GM12878 (cell line): Measurements from ENCODE around the gene SDR9C7. TPM values are rescaled to one million over a fixed set of nuclear protein-coding genes. Genes with fewer than 3 reads are reported as not detected.

Source experiments
- ATAC-seq: fragments of 200-7000 bp; cut with Tn5 transposase; 3 replicates; pipeline ENCODE4 v1.9.1; 2020; ENCODE audit warnings: mild to moderate bottlenecking, moderate library complexity
- BruUV-seq: library from RNA; stranded (reverse); fragments of 400-500 nt; replicated peaks from 2 replicates; lab custom pipeline; 2021; lab: Mats Ljungman, UMichigan
- CTCF ChIA-PET: fragments of 300-600 bp; sonication (Branson Sonifier 250); formaldehyde crosslinking; extraction: SDS; loops from one replicate; lab custom pipeline; 2021; ENCODE audit warnings: inconsistent platforms; lab: Yijun Ruan, JAX
- POLR2A ChIA-PET: fragments of 350-600 bp; formaldehyde crosslinking; extraction: SDS; loops from one replicate; lab custom pipeline; 2021; ENCODE audit warnings: inconsistent platforms; lab: Charles Lee
- RAD21 ChIA-PET: fragments of 300-600 bp; sonication (Branson Sonifier 250); formaldehyde crosslinking; loops from one replicate; lab custom pipeline; 2023; ENCODE audit warnings: antibody characterized with exemption; ENCODE audit not compliant: unreplicated experiment; lab: Charles Lee
- SMC1A ChIA-PET: fragments of 300-600 bp; sonication (Branson Sonifier 250); formaldehyde crosslinking; loops from one replicate; lab custom pipeline; 2023; ENCODE audit not compliant: unreplicated experiment, uncharacterized antibody; lab: Charles Lee
- DNase-seq: peaks from one replicate; pipeline ENCODE4 v3.0.0-alpha.2; 2011; ENCODE audit warnings: low read depth, low spot score
- FAIRE-seq: peaks from 3 replicates; lab custom pipeline; 2011; peaks lifted over from hg19 to GRCh38; lab: Jason Lieb, UNC
- H2AFZ ChIP-seq: 2 replicates; pipeline ENCODE4 v1.6.0; 2011; ENCODE audit warnings: low read depth, low read length, control low read depth; ENCODE audit not compliant: control insufficient read depth
- H3K27ac ChIP-seq: 2 replicates; pipeline ENCODE4 v1.5.1; 2011; ENCODE audit warnings: control low read depth; ENCODE audit not compliant: control insufficient read depth, insufficient read depth
- H3K27me3 ChIP-seq, 2 experiments: replicated peaks in 1 of 2; 2 replicates each; pipeline versions ENCODE4 v1.6.0 to v1.6.1; 2011; ENCODE audit warnings: low read length in 1 of 2; ENCODE audit not compliant: control insufficient read depth in 2 of 2, insufficient read depth in 2 of 2
- H3K36me3 ChIP-seq, 2 experiments: 2 replicates each; pipeline ENCODE4 v1.5.1; 2011; ENCODE audit warnings: low read length in 1 of 2; ENCODE audit not compliant: control insufficient read depth in 2 of 2, insufficient read depth in 2 of 2
- H3K4me1 ChIP-seq: 2 replicates; pipeline ENCODE4 v1.6.1; 2011; ENCODE audit warnings: mild to moderate bottlenecking, low read length, moderate library complexity, mixed read lengths; ENCODE audit not compliant: control insufficient read depth, insufficient read depth
- H3K4me2 ChIP-seq: 2 replicates; pipeline ENCODE4 v1.6.0; 2011; ENCODE audit warnings: control low read depth; ENCODE audit not compliant: control insufficient read depth, insufficient read depth
- H3K4me3 ChIP-seq: fragments of 200-600 bp; sonication (generic); 2 replicates; pipeline ENCODE4 v1.5.1; 2016
- H3K79me2 ChIP-seq: 2 replicates; pipeline ENCODE4 v1.6.0; 2011; ENCODE audit warnings: low read length; ENCODE audit not compliant: control insufficient read depth, insufficient read depth
- H3K9ac ChIP-seq: 2 replicates; pipeline ENCODE4 v1.8.0; 2011; ENCODE audit warnings: low read length, control low read depth, mixed read lengths; ENCODE audit not compliant: control insufficient read depth, insufficient read depth
- H3K9me3 ChIP-seq: replicated peaks from 3 replicates; pipeline ENCODE4 v1.5.1; 2011; ENCODE audit warnings: mild to moderate bottlenecking, low read length; ENCODE audit not compliant: control insufficient read depth, insufficient read depth
- H4K20me1 ChIP-seq: 2 replicates; pipeline ENCODE4 v1.6.0; 2011; ENCODE audit not compliant: control insufficient read depth, insufficient read depth
- HCFC1 ChIP-seq: fragments of 150-350 bp; IDR thresholded peaks from 2 replicates; pipeline ENCODE4 v1.6.1; 2014; ENCODE audit warnings: low read length
- NFYA ChIP-seq: IDR thresholded peaks from 2 replicates; pipeline ENCODE4 v1.6.1; 2011; ENCODE audit warnings: low read depth, mild to moderate bottlenecking, low read length, improper control_type of control experiment, borderline replicate concordance
- NKRF ChIP-seq: fragments of 450-650 bp; conservative IDR thresholded peaks from 2 replicates; pipeline ENCODE4 v1.6.1; 2017; ENCODE audit warnings: mild to moderate bottlenecking, moderate library complexity
- NR2F1 ChIP-seq: fragments of 450-650 bp; conservative IDR thresholded peaks from 2 replicates; pipeline ENCODE4 v1.6.1; 2017; ENCODE audit warnings: mild to moderate bottlenecking
- PBX3 ChIP-seq: IDR thresholded peaks from 2 replicates; pipeline ENCODE4 v1.6.1; 2011; ENCODE audit warnings: mild to moderate bottlenecking, low read depth, low read length, moderate library complexity; ENCODE audit not compliant: insufficient replicate concordance
- RB1 ChIP-seq: fragments of 450-650 bp; formaldehyde crosslinking; IDR thresholded peaks from 2 replicates; pipeline ENCODE4 v1.6.1; 2017; ENCODE audit warnings: mild to moderate bottlenecking, borderline replicate concordance
- SKIL ChIP-seq: fragments of 450-650 bp; IDR thresholded peaks from 2 replicates; pipeline ENCODE4 v1.6.1; 2017; ENCODE audit warnings: mild to moderate bottlenecking, low read depth, inconsistent platforms; ENCODE audit not compliant: poor library complexity, severe bottlenecking
- SMAD5 ChIP-seq: IDR thresholded peaks from 2 replicates; pipeline ENCODE4 v1.6.1; 2016; ENCODE audit warnings: antibody characterized with exemption, low read depth
- SMARCA5 ChIP-seq: fragments of 450-650 bp; IDR thresholded peaks from 2 replicates; pipeline ENCODE4 v1.6.1; 2017; ENCODE audit warnings: mild to moderate bottlenecking
- WRNIP1 ChIP-seq: IDR thresholded peaks from 2 replicates; pipeline ENCODE4 v1.6.1; 2011; ENCODE audit warnings: low read depth, low read length, improper control_type of control experiment, borderline replicate concordance
- ZNF622 ChIP-seq: fragments of 450-650 bp; IDR thresholded peaks from 2 replicates; pipeline ENCODE4 v1.6.1; 2017; ENCODE audit warnings: mild to moderate bottlenecking, inconsistent platforms
- WGBS: methylation state at CpG from one replicate; pipeline ENCODE4 v1.1.6; 2016; ENCODE audit warnings: low lambda C conversion rate; ENCODE audit not compliant: insufficient replicate concordance, insufficient coverage; ENCODE audit errors: missing lambda C conversion rate; 5-methylcytosine and 5-hydroxymethylcytosine counted together
- in situ Hi-C: fragments of 300-500 bp; cut with MboI; formaldehyde crosslinking; loops from 9 replicates; pipeline ENCODE4 v1.14.3; 2018; ENCODE audit warnings: mixed read lengths
- intact Hi-C: fragments of 100-400 bp; cut with micrococcal nuclease; formaldehyde crosslinking; loops from one replicate; pipeline ENCODE4 v1.14.2; 2022; ENCODE audit not compliant: unreplicated experiment
- polyA plus RNA-seq, 11 experiments: library from polyadenylated mRNA; depleted of rRNA in 4 of 11; unstranded in 6 of 11; stranded (reverse) in 5 of 11; fragments of >200 nt; fragmentation: Nextera tagmentation in 4 of 11; fragmentation: Illumina TruSeq in 1 of 11; extraction: Ambion mirVana in 4 of 11; extraction: Trizol in 1 of 11; gene quantifications; 1 replicate in 1 of 11; 2 replicates in 10 of 11; pipeline versions ENCODE4 v1.2.1 to v1.2.3, GENCODE V29; 2011 to 2016; ENCODE audit warnings: inconsistent platforms in 2 of 11, missing spikeins in 2 of 11, low read depth in 1 of 11
- total RNA-seq, 4 experiments: library from RNA; depleted of rRNA in 3 of 4; stranded (reverse); fragments of >200 nt in 3 of 4; fragmentation: Illumina TruSeq in 1 of 4; extraction: Trizol in 1 of 4; gene quantifications; 2 replicates each; pipeline versions ENCODE4 v1.2.1 to v1.2.3, GENCODE V29; 2013 to 2021

SDR9C7 gene
- total and polyA plus RNA-seq, 10 of the 15 experiments (the other 5 are each of a cell fraction or from before 2014, with no cell fraction given): 0.04 TPM; not detected in 9

GRCh38 chr12:56928262-56928661, 5.9 kb downstream of the SDR9C7 start (continued):
- TF ChIP-seq SKIL (no peak), SMARCA5 (no peak)

- Histone ChIP-seq H3K4me1 (no peaks in the 10 kb centered on the region), H3K4me2 (no peak overlapping the region), H4K20me1 (no peaks in the 10 kb centered on the region), H3K36me3 (no peaks in the 10 kb centered on the region), H3K27ac (no peak overlapping the region), H3K4me3 (no peak overlapping the region), H3K27me3 (no peaks in the 10 kb centered on the region; a peak in 1 of 4 replicates), H3K79me2 (no peaks in the 10 kb centered on the region), H2AFZ (no peak overlapping the region), H3K9ac (no peak overlapping the region), H3K9me3 (no peaks in the 10 kb centered on the region)
- ChIA-PET CTCF (interaction anchor here (0.9 to 1.5 kb wide), 3 partner anchors 71 to 302 kb away, joined by 3 to 4 read pairs (median 3); partner anchors contain the start of gene SHMT2), RAD21 (no interaction called here), SMC1A (no interaction called here), POLR2A (interaction anchor here (1.5 kb wide), 1 partner anchor 9 kb away, joined by 4 read pairs; no protein-coding TSS in a partner anchor)
- in situ Hi-C loops: no loop called here
- BruUV-seq: no TSS peak
- intact Hi-C loops: no loop called here
- WGBS: 82% methylated on average over 4 of the region's 4 CpGs
- TF ChIP-seq RB1: no peak
- TF ChIP-seq WRNIP1: no peak
- no peak for TF ChIP-seq NR2F1
- TF ChIP-seq NFYA: no peak
- TF ChIP-seq HCFC1: no peak
- no peak for TF ChIP-seq NKRF
- no peak for TF ChIP-seq PBX3
- TF ChIP-seq SMAD5: no peak
- no peak for TF ChIP-seq ZNF622
- DNase-seq: no peak
- ATAC-seq: no peak
- FAIRE-seq: no peak
These were observed 6.9 kb downstream of the SDR9C7 start for GRCh38 chr12:56927281-56927680.
